ENCODE data around the gene CEACAM19.

CEACAM19 gene

GRCh38 chr19:44661205-44661604 lies 10.1 kb upstream of the CEACAM19 start:
- Histone ChIP-seq H3K36me3 (ENCODE audit: insufficient read depth, low read length) (no peaks in the 10 kb centered on the region), H3K9ac (ENCODE audit: low read depth, low read length, poor library complexity, severe bottlenecking) (no peak overlapping the region), H3K4me3 (ENCODE audit: low read length, poor library complexity, severe bottlenecking) (no peak overlapping the region), H3K4me1 (ENCODE audit: insufficient read depth, low read length, poor library complexity, severe bottlenecking) (no peaks in the 10 kb centered on the region), H2AFZ (ENCODE audit: low read length) (no peak overlapping the region), H3K4me2 (ENCODE audit: low read depth, low read length, poor library complexity, severe bottlenecking) (no peak overlapping the region), H3K79me2 (ENCODE audit: insufficient read depth, low read length) (no peaks in the 10 kb centered on the region), H3K9me3 (ENCODE audit: insufficient read depth, low read depth, low read length) (no peaks in the 10 kb centered on the region), H3K27me3 (ENCODE audit: insufficient read depth, low read length, poor library complexity, severe bottlenecking) (no peaks in the 10 kb centered on the region), H3K9me2 (replicated peaks; ENCODE audit: low read depth, low read length) (no peaks in the 10 kb centered on the region), H4K20me1 (ENCODE audit: insufficient read depth, low read length, poor library complexity, severe bottlenecking) (no peaks in the 10 kb centered on the region), H3F3A (ENCODE audit: low read depth) (no peaks in the 10 kb centered on the region)
- TF ChIP-seq EZH2phosphoT487 (IDR thresholded peaks at IDR 0.05; ENCODE audit: borderline replicate concordance): no peak
- TF ChIP-seq CTCF (conservative IDR thresholded peaks at IDR 0.05; ENCODE audit: low read length): no peak

GRCh38 chr19:44661904-44662303 lies 9.4 kb upstream of the CEACAM19 start:
- no peaks in the 10 kb centered on the region for H3K4me1 ChIP-seq (ENCODE audit: insufficient read depth, low read length, poor library complexity, severe bottlenecking)
- H2AFZ ChIP-seq (ENCODE audit: low read length): peak overlapping the region; percentile 55; the same call in 1 of the 2 replicates
- H3F3A ChIP-seq (ENCODE audit: low read depth): no peaks in the 10 kb centered on the region
- H3K9me2 ChIP-seq (replicated peaks; ENCODE audit: low read depth, low read length): no peaks in the 10 kb centered on the region
- TF ChIP-seq CTCF (conservative IDR thresholded peaks at IDR 0.05; ENCODE audit: low read length) (no peak), EZH2phosphoT487 (IDR thresholded peaks at IDR 0.05; ENCODE audit: borderline replicate concordance) (no peak)
- H3K9ac ChIP-seq (ENCODE audit: low read depth, low read length, poor library complexity, severe bottlenecking): no peak overlapping the region
- H3K36me3 ChIP-seq (ENCODE audit: insufficient read depth, low read length): no peaks in the 10 kb centered on the region
- H3K4me2 ChIP-seq (ENCODE audit: low read depth, low read length, poor library complexity, severe bottlenecking): no peak overlapping the region
- no peak overlapping the region for H3K4me3 ChIP-seq (ENCODE audit: low read length, poor library complexity, severe bottlenecking)
- H4K20me1 ChIP-seq (ENCODE audit: insufficient read depth, low read length, poor library complexity, severe bottlenecking): no peaks in the 10 kb centered on the region
- H3K27me3 ChIP-seq (ENCODE audit: insufficient read depth, low read length, poor library complexity, severe bottlenecking): no peaks in the 10 kb centered on the region
- no peaks in the 10 kb centered on the region for H3K79me2 ChIP-seq (ENCODE audit: insufficient read depth, low read length)
- no peaks in the 10 kb centered on the region for H3K9me3 ChIP-seq (ENCODE audit: insufficient read depth, low read depth, low read length)

- Histone ChIP-seq H3K4me3 (ENCODE audit: low read length, poor library complexity, severe bottlenecking) (no peak overlapping the region), H3K27me3 (ENCODE audit: insufficient read depth, low read length, poor library complexity, severe bottlenecking) (no peaks in the 10 kb centered on the region), H3K79me2 (ENCODE audit: insufficient read depth, low read length) (no peaks in the 10 kb centered on the region), H4K20me1 (ENCODE audit: insufficient read depth, low read length, poor library complexity, severe bottlenecking) (no peaks in the 10 kb centered on the region), H2AFZ (ENCODE audit: low read length) (no peak overlapping the region), H3K4me1 (ENCODE audit: insufficient read depth, low read length, poor library complexity, severe bottlenecking) (no peaks in the 10 kb centered on the region), H3K9me3 (ENCODE audit: insufficient read depth, low read depth, low read length) (no peaks in the 10 kb centered on the region), H3K36me3 (ENCODE audit: insufficient read depth, low read length) (no peaks in the 10 kb centered on the region), H3K9ac (ENCODE audit: low read depth, low read length, poor library complexity, severe bottlenecking) (no peak overlapping the region), H3K9me2 (replicated peaks; ENCODE audit: low read depth, low read length) (no peaks in the 10 kb centered on the region), H3F3A (ENCODE audit: low read depth) (no peaks in the 10 kb centered on the region), H3K4me2 (ENCODE audit: low read depth, low read length, poor library complexity, severe bottlenecking) (no peak overlapping the region)
- no peak for TF ChIP-seq EZH2phosphoT487 (IDR thresholded peaks at IDR 0.05; ENCODE audit: borderline replicate concordance)
- no peak for TF ChIP-seq CTCF (conservative IDR thresholded peaks at IDR 0.05; ENCODE audit: low read length)
Measured at GRCh38 chr19:44662691-44663385, 8.4 kb upstream of the CEACAM19 start.

Data from Loucy (cell line).